ENCODE data around the gene NFKB1.

GRCh38 chr4:102554992-102555391 lies 53.8 kb downstream of the NFKB1 start:
- no peak for TF ChIP-seq CTCF (IDR thresholded peaks at IDR 0.05)
- TF ChIP-seq POLR2AphosphoS5 (IDR thresholded peaks at IDR 0.05; ENCODE audit: insufficient read depth in 1 of 2, low read depth in 1 of 2): no peak
- no peak for TF ChIP-seq POLR2A (IDR thresholded peaks at IDR 0.05)
